ENCODE results near the gene LNPEP.
"Not testable (repeated sequence)": the region's sequence is repeated elsewhere in the genome, so short reads cannot be mapped to it uniquely, and the experiment has no call there.

LNPEP gene

GRCh38 chr5:97063251-97063650 lies 127.4 kb downstream of the LNPEP start:
- no peak for DNase-seq (ENCODE audit: low spot score)

GRCh38 chr5:97065475-97065874 lies 129.6 kb downstream of the LNPEP start:
- peak; percentile 46 for DNase-seq (ENCODE audit: low spot score)

- DNase-seq (ENCODE audit: low spot score): no peak
Measured at GRCh38 chr5:97067296-97067850, 131.5 kb downstream of the LNPEP start.

DNA sequence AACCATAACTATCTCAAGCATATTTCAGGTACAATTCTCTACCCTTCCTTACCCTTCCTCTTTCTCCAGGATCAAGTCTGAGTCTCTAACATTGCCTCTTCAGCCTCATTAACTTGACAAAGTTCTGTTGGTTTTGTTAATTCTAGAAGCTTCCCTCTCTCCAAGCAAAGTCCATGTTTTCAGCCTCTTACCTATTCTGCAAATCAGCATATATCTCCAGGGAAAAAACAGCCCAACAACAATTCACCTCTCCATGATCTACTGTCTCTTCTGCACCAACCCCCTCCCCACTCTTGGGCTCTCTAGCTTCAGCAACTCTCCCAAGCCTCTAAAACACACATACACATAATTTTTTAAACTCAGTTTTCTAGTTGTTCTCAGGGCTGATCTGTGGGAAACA lies 134.4 kb downstream of the LNPEP start:
- no peak for DNase-seq (ENCODE audit: low spot score)

- DNase-seq (ENCODE audit: low spot score): no peak
Measured at GRCh38 chr5:97071101-97071500, 135.2 kb downstream of the LNPEP start.

DNA sequence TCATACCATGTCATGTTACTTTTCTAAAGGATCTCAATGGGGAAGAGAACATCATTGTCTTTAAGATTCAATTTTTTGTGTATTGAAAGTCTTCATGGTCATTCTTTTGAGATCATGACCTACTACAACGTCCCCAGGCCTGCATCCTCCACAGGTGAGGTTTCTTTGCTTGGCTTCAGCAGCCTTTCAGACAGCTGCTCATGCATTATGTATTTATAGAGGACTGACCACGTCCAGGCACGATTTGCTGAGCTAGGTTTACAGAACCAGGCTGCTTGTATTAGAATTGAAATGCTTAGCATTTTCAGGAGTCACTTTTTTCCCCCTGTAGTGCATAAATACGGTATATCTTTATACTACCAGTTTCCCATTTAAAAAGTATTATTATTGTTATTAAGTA lies 136.1 kb downstream of the LNPEP start:
- DNase-seq (ENCODE audit: low spot score): no peak

GRCh38 chr5:97072696-97073095 lies 136.8 kb downstream of the LNPEP start:
- no peak for DNase-seq (ENCODE audit: low spot score)

GRCh38 chr5:97073420-97073819 lies 137.5 kb downstream of the LNPEP start:
- DNase-seq (ENCODE audit: low spot score): no peak

DNA sequence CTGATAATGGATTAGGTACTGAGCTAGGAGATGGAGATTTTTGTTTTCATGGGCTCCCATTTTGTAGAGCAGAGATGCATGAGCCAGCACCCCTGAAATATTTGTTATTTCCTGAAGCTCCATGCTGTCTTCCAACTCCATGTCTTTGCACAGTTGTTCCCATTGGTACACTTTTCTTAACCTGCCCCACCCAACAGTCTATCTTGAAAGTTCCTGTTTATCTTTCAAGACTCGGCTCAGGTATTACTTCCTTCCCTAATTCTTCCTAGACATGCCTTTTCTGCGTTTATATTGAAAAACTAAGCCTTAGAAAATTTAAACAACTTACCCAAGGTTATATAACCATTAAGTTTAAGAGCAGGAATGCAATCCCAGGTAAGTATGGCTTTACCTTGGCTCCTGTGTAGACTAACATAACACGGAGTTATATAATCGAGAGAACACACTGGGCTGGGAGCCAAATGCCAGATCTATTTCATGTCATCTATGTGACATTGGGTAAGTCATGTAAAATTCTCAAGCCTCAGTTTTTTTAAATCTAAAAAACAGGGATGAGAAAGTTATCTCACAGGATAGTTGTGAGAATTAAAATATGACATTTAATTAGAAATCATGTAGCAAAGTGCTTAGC lies 139.1 kb downstream of the LNPEP start:
- no peak for DNase-seq (ENCODE audit: low spot score)

GRCh38 chr5:97075649-97076048 lies 139.8 kb downstream of the LNPEP start:
- no peak for DNase-seq (ENCODE audit: low spot score)

DNA sequence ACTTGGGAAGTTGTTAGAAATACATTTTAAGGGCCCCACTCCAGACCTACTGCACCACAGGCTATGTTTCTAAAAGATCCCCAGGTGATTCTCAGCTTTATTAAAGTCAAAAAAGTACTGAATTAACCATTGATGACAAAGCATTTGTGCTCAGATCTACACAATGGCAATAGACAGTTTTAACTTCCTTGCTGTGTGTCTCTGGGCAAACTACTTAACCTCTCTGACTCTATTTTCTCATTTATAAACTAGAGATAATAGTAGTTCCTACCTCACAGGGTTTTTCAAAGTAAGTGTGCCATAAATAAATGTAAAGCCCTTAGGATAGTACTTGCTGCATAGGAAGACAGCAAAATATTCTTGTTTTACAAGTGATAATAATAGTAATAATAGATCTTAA lies 140.2 kb downstream of the LNPEP start:
- DNase-seq (ENCODE audit: low spot score): no peak

- DNase-seq (ENCODE audit: low spot score): no peak
Measured at GRCh38 chr5:97077246-97077645, 141.4 kb downstream of the LNPEP start.

DNA sequence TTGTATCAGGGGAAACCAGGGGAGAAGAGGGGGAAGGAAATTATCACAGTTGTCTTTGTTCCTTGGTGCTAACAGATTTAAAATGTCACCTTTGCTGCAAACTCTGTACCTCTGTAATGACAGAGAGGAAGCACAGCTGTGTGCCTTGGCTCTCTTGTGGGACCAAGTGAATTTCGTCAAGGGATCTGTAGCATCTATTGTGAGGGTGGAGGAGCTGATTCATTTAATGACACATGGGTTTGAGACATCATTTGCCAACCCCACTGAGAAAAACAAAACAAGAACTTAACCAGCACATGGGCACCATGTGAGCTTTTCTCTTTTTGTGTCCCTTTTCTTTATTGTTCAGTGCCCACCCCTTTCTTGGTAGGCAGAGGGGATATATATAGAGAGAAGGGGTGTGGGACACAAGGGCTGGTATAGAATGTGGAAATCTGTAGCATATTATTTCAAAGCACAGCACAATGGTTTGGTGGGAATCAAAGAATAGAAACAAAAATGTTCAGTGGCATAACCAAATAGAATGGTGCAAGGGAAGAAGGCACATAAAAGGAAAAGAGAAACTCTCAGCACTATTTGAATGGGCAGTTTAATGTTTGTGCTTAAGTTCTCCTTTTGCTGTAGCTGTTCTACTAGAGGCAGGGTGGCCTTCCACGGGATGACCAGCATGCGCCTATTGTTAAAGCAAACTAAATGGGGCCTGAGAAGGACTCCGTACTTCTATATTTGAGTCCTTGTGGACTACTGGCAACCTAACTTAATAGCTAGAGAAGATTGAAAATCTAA lies 143.3 kb downstream of the LNPEP start:
- DNase-seq (ENCODE audit: low spot score): no peak

DNA sequence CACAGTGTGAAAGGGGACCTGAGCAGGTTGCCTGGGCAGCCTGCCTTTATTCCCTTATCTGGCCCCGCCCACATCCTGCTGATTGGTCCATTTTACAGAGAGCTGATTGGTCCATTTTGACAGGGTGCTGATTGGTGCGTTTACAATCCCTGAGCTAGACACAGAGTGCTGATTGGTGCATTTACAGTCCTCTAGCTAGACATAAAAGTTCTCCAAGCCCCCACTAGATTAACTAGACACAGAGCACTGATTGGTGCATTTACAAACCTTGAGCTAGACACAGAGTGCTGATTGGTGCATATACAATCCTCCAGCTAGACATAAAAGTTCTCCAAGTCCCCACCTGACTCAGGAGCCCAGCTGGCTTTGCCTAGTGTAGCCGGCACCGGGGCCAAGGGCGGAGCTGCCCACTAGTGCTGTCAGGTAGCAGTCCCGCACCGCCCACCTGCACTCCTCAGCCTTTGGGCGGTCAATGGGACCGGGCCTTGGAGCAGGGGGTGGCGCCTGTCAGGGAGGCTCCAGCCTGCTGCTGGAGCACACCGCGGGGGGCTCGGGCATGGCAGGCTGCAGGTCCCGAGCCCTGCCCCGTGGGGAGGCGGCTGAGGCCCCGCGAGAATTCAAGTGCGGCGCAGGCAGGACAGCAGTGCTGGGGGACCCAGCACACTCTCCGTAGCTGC lies 149.0 kb downstream of the LNPEP start:
- not testable (repeated sequence) for DNase-seq (ENCODE audit: low spot score)

DNA sequence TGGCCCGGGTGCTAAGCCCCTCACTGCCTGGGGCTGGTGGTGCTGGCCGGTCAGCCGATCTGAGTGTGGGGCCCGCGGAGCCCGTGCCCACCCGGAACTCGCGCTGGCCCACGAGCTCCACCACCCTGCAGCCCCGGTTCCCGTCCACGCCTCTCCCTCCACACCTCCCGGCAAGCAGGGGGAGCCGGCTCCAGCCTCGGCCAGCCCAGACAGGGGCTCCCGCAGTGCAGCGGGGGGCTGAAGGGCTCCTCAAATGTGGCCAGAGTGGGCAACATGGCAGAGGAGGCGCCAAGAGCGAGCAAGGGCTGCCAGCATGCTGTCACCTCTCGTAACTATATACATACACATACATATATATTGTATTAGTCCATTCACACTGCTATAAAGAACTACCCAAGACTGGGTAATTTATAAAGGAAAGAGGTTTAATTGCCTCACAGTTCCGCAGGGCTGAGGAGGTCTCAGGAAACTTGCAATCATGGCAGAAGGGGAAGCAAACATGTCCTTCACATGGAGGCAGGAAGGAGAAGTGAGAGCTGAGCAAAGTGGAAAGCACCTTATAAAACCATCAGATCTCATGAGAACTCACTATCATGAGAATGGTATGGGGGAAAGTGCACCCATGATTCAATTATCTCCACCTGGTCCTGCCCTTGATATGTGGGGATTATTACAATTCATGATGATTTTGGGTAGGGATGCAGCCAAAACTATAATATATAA lies 149.7 kb downstream of the LNPEP start:
- DNase-seq (ENCODE audit: low spot score): no peak
